Mucosa of descending colon (tissue), 3 donors: ENCODE data around the gene ZNF394. TPM values are rescaled to one million over a fixed set of nuclear protein-coding genes. Genes with fewer than 3 reads are reported as not detected.

Experiments
- ATAC-seq: fragments of 200-7000 bp; cut with Tn5 transposase; one replicate; pipeline ENCODE4 v1.9.1; 2020; ENCODE audit warnings: mild to moderate bottlenecking, moderate library complexity
- DNase-seq, 3 donors: peaks; one replicate each; pipeline ENCODE4 v3.0.0-alpha.2; 2020
- H3K36me3 ChIP-seq: fragments of 200-600 bp; one replicate; pipeline ENCODE4 v1.8.0; 2021; ENCODE audit warnings: low read depth, mild to moderate bottlenecking
- H3K4me1 ChIP-seq: fragments of 200-600 bp; one replicate; pipeline ENCODE4 v1.8.0; 2021; ENCODE audit warnings: low read depth, mild to moderate bottlenecking
- H3K4me3 ChIP-seq: fragments of 200-600 bp; one replicate; pipeline ENCODE4 v1.8.0; 2021; ENCODE audit warnings: mild to moderate bottlenecking
- H3K9me3 ChIP-seq: fragments of 200-600 bp; one replicate; pipeline ENCODE4 v1.8.0; 2021; ENCODE audit warnings: mild to moderate bottlenecking
- CTCF ChIP-seq: fragments of 200-600 bp; IDR thresholded peaks from one replicate; pipeline ENCODE4 v1.8.0; 2022; ENCODE audit warnings: antibody characterized with exemption, mild to moderate bottlenecking
- intact Hi-C, 2 donors: fragments of 100-400 bp; cut with DNase I in 1 of 2; cut with micrococcal nuclease in 1 of 2; formaldehyde crosslinking; loops; one replicate each; pipeline versions ENCODE4 v1.11.0 to v1.11.1; 2022; cut with DNase I, micrococcal nuclease
- total RNA-seq, 3 donors: library from RNA; stranded (reverse); fragmentation: NEBNext Ultra II Directional in 2 of 3; extraction: Animal tissue kit (Norgen Biotek cat#: 25700) in 2 of 3; gene quantifications; one replicate each; pipeline versions ENCODE4 v1.2.1 to v1.2.4, GENCODE V29; 2021 to 2023
- donor health status: DM: no; HTN: no; CAD: no; lungs with moderate emphysema.
- donor health status: DM: no; HTN: no; CAD: no.
- donor health status: DM: no; HTN: yes; CAD: no.

Gene ZNF394
- total RNA-seq, 3 donors from 2014 or later, result 30.5 to 43.9 (median 36.5) TPM

- Histone ChIP-seq H3K4me1 (no peaks in the 10 kb centered on the region), H3K36me3 (no peaks in the 10 kb centered on the region), H3K9me3 (no peaks in the 10 kb centered on the region), H3K4me3 (no peak overlapping the region)
- no peak for TF ChIP-seq CTCF
- DNase-seq, result no peak
- ATAC-seq, result no peak
- intact Hi-C loops, result no loop called here
Measured at GRCh38 chr7:99456288-99456687, 43.8 kb downstream of the ZNF394 start.

GRCh38 chr7:99455874-99456273 lies 44.2 kb downstream of the ZNF394 start:
- DNase-seq (no peak), ATAC-seq (no peak)
- Histone ChIP-seq H3K4me1 (no peaks in the 10 kb centered on the region), H3K4me3 (no peak overlapping the region), H3K36me3 (no peaks in the 10 kb centered on the region), H3K9me3 (no peaks in the 10 kb centered on the region)
- no peak for TF ChIP-seq CTCF
- intact Hi-C loops, result no loop called here

- no peak for DNase-seq
- TF ChIP-seq CTCF, result no peak
- Histone ChIP-seq H3K4me1 (no peaks in the 10 kb centered on the region), H3K4me3 (no peak overlapping the region), H3K9me3 (no peaks in the 10 kb centered on the region), H3K36me3 (peaks cover 4% of the 10 kb centered on the region)
- intact Hi-C loops, result no loop called here
- no peak for ATAC-seq
Measured at GRCh38 chr7:99453105-99453504, 47.0 kb downstream of the ZNF394 start.

GRCh38 chr7:99452541-99452940 lies 47.5 kb downstream of the ZNF394 start:
- TF ChIP-seq CTCF, result no peak
- no peaks in the 10 kb centered on the region for H3K4me1 ChIP-seq
- H3K4me3 ChIP-seq, result no peak overlapping the region
- ATAC-seq (no peak), DNase-seq (no peak)
- H3K36me3 ChIP-seq, result peaks cover 6% of the 10 kb centered on the region
- intact Hi-C loops, result no loop called here
- H3K9me3 ChIP-seq, result no peaks in the 10 kb centered on the region

- H3K9me3 ChIP-seq, result no peaks in the 10 kb centered on the region
Measured at GRCh38 chr7:99451936-99452335, 48.1 kb downstream of the ZNF394 start.

More at GRCh38 chr7:99451936-99452335, 48.1 kb downstream of the ZNF394 start:
- H3K4me3 ChIP-seq, result no peak overlapping the region
- TF ChIP-seq CTCF, result no peak
- peaks cover 6% of the 10 kb centered on the region for H3K36me3 ChIP-seq
- ATAC-seq, result no peak
- DNase-seq, result no peak
- intact Hi-C loops, result no loop called here
- H3K4me1 ChIP-seq, result no peaks in the 10 kb centered on the region
